GM19239 (cell line): ENCODE measurements around the gene PITPNM3.

Source experiments
- DNase-seq: peaks from one replicate; pipeline ENCODE4 v3.0.0; 2011; ENCODE audit warnings: low spot score; ENCODE audit not compliant: insufficient read length
- FAIRE-seq: peaks from 2 replicates; lab custom pipeline; 2011; peaks lifted over from hg19 to GRCh38; lab: Jason Lieb, UNC

The PITPNM3 gene

DNA sequence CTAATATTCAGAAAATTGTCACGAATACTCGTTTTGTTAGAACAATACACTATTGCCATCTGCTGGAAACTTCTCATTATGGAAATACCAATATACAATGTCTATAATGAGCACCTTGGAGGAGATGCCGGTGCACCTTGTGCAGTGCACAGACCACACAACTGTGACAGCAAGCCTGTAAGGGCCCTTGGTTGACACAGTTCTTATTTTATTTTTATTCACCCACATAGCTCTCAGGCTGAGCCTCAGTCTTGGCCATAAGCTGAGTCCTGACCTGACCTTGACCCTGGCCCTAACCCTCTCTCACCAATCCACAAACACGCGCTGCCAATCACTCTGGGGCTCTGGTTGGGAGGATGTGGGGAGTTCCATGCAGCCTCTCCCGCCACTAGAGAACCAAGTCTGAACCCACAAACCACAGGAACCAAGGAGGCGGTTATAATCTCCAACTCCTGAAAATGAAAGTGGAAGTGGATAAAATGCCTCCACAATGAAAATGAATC is 129.0 kb downstream of the PITPNM3 start:
- FAIRE-seq (no peak), DNase-seq (peak; percentile 43)

DNA sequence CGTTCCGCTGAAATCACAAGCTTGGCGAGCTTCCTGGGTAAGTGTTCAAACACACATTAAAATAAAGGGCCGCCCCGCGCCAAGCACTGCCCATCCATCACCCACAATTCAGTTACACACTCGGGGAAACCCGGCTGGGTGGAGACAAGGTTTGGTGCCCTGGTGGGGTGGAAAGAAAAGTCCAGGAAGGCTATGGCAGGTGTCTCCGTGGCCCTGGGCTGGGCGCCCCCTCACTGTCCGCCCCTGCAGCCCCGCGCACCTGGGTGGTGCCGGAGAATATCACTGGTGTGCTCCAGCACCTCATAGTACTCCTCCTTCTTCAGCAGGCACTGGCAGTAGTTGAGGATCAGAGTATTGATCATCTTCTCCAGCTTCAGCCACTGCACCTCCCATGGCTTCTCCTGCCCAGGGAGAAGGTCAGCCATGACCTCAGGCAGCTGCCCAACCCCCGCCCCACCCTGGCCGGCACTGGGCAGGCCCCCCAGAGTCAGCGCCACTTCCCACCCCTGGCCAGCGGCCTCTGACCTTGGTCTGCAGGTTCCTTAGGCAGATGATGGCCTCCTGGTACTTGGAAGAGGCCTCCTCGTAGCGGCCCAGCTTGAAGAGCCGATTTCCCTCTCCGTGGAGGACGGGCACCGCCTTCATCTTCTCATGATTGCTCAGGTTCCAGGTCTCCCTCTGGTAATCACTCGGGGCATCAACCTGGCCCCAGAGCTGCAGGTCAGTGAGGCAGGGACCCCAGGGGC is 129.8 kb downstream of the PITPNM3 start:
- FAIRE-seq, result no peak
- DNase-seq, result no peak

- FAIRE-seq (no peak), DNase-seq (no peak)
Measured at GRCh38 chr17:6425407-6425806, 130.9 kb downstream of the PITPNM3 start.

- DNase-seq (no peak), FAIRE-seq (no peak)
Measured at GRCh38 chr17:6423931-6424330, 132.4 kb downstream of the PITPNM3 start.

DNA sequence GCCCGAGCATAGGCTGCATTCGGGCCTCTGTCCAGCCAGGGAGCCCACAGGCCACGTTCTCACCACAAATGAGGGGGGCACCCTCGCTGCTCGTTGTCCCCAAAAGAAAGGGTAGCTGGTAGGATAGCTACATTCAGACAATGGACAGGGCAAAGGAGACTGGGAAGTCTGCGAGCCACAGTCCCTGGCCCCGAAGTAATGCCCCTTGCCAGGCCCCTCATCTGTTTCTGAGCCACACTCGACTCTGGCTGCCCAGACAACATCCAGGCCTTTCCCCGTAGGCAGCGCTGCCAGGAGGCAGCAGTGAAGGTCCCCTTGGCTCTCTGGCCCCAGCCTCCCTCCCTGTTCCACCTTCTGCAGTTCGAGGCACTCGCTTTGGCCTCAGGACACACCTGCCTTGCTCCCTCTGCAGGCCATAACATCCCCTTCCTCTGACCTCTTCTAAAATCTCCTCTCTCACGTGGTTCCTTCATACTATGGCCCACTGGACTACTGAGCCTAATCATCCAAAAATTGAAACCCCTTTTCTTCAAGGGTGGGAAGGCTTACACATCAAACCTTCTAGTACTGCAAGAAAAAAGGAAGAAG is 133.6 kb downstream of the PITPNM3 start:
- no peak for FAIRE-seq
- no peak for DNase-seq

DNA sequence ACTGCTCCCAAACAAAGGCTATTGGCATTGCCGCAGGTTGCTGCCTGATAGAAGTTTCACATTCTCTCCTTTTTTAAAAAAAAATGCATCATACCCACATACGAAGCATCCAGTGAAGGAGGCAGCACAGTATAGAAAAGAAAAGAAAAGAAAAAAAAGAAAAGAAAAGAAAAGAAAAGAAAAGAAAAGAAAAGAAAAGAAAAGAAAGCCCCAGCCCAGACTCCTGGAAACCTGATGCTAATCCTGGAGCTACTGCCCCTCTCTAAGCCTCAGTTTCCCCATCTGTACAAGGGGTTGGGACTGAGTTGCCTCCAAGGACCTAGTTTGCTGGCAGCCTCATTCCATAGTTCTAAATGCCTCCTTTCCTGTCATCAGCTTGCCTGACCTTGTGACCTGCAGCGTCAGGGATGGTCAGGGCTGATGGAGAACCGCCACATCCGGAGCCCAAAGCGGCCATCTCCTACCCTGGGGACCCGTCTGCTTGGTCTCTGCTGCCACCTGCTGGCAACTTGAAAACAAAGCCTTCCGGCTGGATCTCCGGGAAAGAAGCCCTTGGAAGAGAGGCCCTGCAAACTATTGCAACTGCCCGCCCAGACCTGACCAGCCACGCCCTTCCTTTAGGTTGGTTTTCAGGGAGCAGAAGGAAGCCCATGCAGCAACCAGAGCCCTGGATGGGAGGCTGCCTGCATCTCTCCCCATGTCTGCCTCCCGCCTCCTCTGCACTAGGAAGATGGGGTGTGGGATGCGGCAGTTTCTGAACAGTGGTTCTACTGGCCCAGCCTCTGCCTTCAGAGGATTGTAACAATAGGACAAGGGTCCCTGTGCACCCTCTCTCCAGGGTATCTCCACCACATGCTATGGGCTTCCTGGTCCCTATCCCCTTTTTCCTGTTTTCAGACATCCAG is 134.4 kb downstream of the PITPNM3 start:
- FAIRE-seq (peak; percentile 48), DNase-seq (peak; percentile 86)

DNA sequence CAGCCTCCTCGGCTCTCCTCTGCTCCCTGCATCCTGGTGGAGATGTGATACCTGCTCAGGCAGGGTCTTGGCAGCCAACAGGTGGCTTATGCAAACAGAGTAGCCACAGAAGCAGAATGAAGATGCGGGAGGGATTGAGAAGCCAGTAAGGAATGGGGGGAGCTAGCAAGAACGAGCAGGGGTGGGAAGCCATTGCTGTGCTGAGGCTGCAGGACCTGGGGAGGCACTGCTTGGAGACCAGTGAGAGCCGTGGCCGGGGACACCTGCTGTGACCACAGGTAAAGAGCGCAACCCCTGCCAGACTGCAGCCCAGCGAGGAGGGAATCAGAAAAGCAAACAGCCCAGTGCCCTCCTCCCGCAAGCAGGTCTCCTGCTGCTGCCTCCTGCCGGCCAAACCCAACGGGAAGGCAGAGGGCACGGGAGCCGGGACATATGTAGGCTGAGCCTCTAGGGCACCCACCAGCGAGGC is 136.1 kb downstream of the PITPNM3 start:
- no peak for FAIRE-seq

DNA sequence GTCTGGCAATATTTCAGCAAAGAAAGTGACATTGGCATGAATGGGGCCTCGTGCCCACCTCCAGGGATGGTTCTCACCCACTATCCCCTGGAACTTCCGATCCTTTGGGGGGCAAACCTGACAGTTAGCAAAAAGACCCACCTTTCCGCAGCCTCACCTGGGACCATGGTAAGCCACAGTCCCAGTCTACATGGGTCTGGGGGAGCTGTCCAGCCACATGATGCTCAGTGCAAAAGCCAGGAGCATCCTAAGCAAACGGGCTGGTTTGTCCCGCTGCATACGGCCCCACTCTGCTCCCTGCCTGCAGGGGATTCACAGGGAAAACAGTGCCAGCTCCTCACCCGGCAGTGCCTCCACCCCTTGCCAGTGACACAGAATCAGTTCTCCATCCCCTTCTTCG is 140.7 kb downstream of the PITPNM3 start:
- no peak for FAIRE-seq
- no peak for DNase-seq

More for the DNA sequence above, 136.1 kb downstream of the PITPNM3 start:
- DNase-seq, result no peak

- DNase-seq (peak; percentile 40), FAIRE-seq (no peak)
Measured at GRCh38 chr17:6413065-6413464, 143.3 kb downstream of the PITPNM3 start.

DNA sequence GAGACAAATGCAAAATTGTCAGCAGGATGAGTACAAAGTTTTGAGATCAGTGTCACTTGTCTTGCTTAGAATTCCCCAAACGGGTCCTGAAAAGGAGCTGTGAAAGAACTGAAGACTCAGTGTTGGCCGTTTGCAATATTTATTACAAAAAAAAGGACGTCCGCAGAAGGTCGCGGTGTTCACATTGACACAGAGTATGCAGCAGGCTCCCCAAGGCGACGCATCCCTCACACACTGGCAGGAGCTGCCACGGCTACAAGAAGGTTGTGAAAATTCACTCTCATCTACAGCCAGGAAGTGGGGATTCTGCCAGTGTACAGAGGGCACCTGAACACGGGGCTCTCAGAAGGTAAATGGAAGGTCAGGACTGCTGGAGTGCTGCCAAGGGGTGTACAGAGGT is 147.6 kb downstream of the PITPNM3 start:
- DNase-seq (no peak), FAIRE-seq (no peak)

DNA sequence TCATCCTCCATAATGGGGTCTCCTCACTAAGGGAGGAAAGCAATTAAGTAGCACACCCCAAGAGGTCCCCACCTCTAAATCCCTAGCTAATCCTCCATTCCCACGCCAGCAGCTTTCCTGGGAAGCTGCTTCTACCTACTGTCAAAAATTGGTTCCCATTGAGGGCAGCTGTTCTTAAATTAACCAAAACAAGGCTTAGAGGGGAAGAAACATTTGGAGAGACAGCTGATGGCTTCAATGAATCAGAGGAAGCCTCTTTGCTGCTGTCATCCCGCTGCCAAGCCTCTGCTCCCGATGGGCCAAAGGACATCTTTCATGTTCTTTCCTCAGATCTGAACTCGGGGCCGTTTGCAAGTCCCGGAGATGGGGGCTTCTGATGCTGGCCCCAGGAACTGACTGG is 148.1 kb downstream of the PITPNM3 start:
- no peak for DNase-seq
- no peak for FAIRE-seq

DNA sequence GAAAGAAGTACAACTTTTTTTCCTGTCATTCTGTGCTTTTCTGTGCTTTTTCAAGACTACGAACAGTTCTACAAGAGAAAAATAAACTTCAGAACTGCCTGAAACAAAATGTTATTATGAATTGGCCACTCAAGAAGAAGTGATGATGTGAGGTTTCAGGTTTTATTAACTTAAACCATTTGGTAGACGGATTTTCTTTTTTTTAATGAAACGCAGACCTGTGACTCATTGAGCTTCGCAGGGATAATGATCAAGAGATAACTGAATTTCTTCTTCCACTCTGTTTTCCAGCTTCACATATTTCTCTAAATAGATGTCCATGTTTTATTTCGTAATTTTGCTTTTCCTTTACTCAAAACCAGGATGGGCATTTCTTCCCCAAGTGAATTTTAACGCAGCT is 154.1 kb downstream of the PITPNM3 start:
- no peak for FAIRE-seq
- no peak for DNase-seq
